SK-N-MC (cell line): Measurements from ENCODE around the gene IFNA10.
"Not testable (repeated sequence)": the region's sequence is repeated elsewhere in the genome, so short reads cannot be mapped to it uniquely, and the experiment has no call there.

Experiments
- EZH2 ChIP-seq: fragments of 200-600 bp; sonication (generic); IDR thresholded peaks from one replicate; pipeline ENCODE4 v1.6.1; 2017; ENCODE audit warnings: antibody characterized with exemption
- FOXP2 ChIP-seq: optimal IDR thresholded peaks from 2 replicates; pipeline ENCODE3; 2011; ENCODE audit warnings: mild to moderate bottlenecking, moderate library complexity; ENCODE audit not compliant: insufficient read depth; ENCODE audit errors: extremely low read length, control extremely low read depth

GRCh38 chr9:21235468-21236359, 28.8 kb upstream of the IFNA10 start:
- TF ChIP-seq EZH2, FOXP2: not testable (repeated sequence)
